WTC11 (cell line): ENCODE data around the gene CRYGN. TPM values are rescaled to one million over a fixed set of nuclear protein-coding genes. Genes with fewer than 3 reads are reported as not detected.

Experiments used
- ATAC-seq: fragments of 200-7000 bp; cut with Tn5 transposase; 2 replicates; pipeline ENCODE4 v1.10.0; 2021; ENCODE audit warnings: mild to moderate bottlenecking, moderate library complexity
- CTCF ChIA-PET: fragments of 300-600 bp; sonication (Branson Sonifier 250); formaldehyde crosslinking; loops from one replicate; lab custom pipeline; 2021; ENCODE audit warnings: antibody characterized with exemption; lab: Charles Lee
- POLR2A ChIA-PET: fragments of 350-600 bp; sonication (Branson Sonifier 250); formaldehyde crosslinking; loops from one replicate; lab custom pipeline; 2021; ENCODE audit warnings: antibody characterized with exemption; lab: Charles Lee
- DNase-seq: peaks from one replicate; pipeline ENCODE4 v3.0.0; 2021; ENCODE audit warnings: low spot score
- H3K27ac Mint-ChIP-seq: 2 replicates; pipeline ENCODE4 v1.8.0; 2021; ENCODE audit warnings: mixed read lengths
- H3K27me3 Mint-ChIP-seq: 2 replicates; pipeline ENCODE4 v1.8.0; 2021; ENCODE audit warnings: low read depth, mild to moderate bottlenecking, moderate library complexity, mixed read lengths
- H3K36me3 Mint-ChIP-seq: 2 replicates; pipeline ENCODE4 v1.8.0; 2021; ENCODE audit warnings: mixed read lengths
- H3K4me1 Mint-ChIP-seq: 2 replicates; pipeline ENCODE4 v1.8.0; 2022; ENCODE audit warnings: mixed read lengths
- H3K4me3 Mint-ChIP-seq: 2 replicates; pipeline ENCODE4 v1.8.0; 2021; ENCODE audit warnings: mild to moderate bottlenecking, moderate library complexity, mixed read lengths
- H3K9me3 Mint-ChIP-seq: 2 replicates; pipeline ENCODE4 v1.8.0; 2021; ENCODE audit warnings: mixed read lengths
- CREB1 ChIP-seq: sonication (generic); formaldehyde crosslinking; IDR thresholded peaks from 2 replicates; pipeline ENCODE4 v1.8.0; 2023; ENCODE audit warnings: mild to moderate bottlenecking, missing genetic modification reagents
- CREM ChIP-seq: sonication (generic); formaldehyde crosslinking; IDR thresholded peaks from 2 replicates; pipeline ENCODE4 v1.8.1; 2022; ENCODE audit warnings: mild to moderate bottlenecking, missing genetic modification reagents, moderate library complexity
- FOXJ3 ChIP-seq: sonication (generic); formaldehyde crosslinking; IDR thresholded peaks from 2 replicates; pipeline ENCODE4 v1.9.0; 2021; ENCODE audit warnings: missing genetic modification reagents, mild to moderate bottlenecking, borderline replicate concordance
- FOXP1 ChIP-seq: sonication (generic); formaldehyde crosslinking; IDR thresholded peaks from 2 replicates; pipeline ENCODE4 v1.8.0; 2022; ENCODE audit warnings: missing genetic modification reagents, mild to moderate bottlenecking, moderate library complexity, borderline replicate concordance
- GTF2I ChIP-seq: fragments of 250-450 bp; sonication (Bioruptor Pico); conservative IDR thresholded peaks from 2 replicates; pipeline ENCODE4 v1.4.0; 2021; ENCODE audit warnings: mild to moderate bottlenecking
- IRF1 ChIP-seq: sonication (generic); formaldehyde crosslinking; IDR thresholded peaks from 2 replicates; pipeline ENCODE4 v1.8.0; 2023; ENCODE audit warnings: missing genetic modification reagents
- JAZF1 ChIP-seq: fragments of 250-450 bp; sonication (Bioruptor Pico); IDR thresholded peaks from 2 replicates; pipeline ENCODE4 v1.9.0; 2021; ENCODE audit warnings: moderate library complexity, mild to moderate bottlenecking, inconsistent platforms
- JUN ChIP-seq: sonication (generic); formaldehyde crosslinking; IDR thresholded peaks from 2 replicates; pipeline ENCODE4 v1.8.0; 2023; ENCODE audit warnings: mild to moderate bottlenecking, missing genetic modification reagents
- PRDM15 ChIP-seq: sonication (generic); formaldehyde crosslinking; IDR thresholded peaks from 2 replicates; pipeline ENCODE4 v1.8.0; 2022; ENCODE audit warnings: missing genetic modification reagents
- SMAD4 ChIP-seq: sonication (generic); formaldehyde crosslinking; IDR thresholded peaks from 2 replicates; pipeline ENCODE4 v1.8.0; 2022; ENCODE audit warnings: mild to moderate bottlenecking, missing genetic modification reagents
- SOX15 ChIP-seq: fragments of 250-450 bp; sonication (Bioruptor Pico); IDR thresholded peaks from 2 replicates; pipeline ENCODE4 v1.9.0; 2021; ENCODE audit warnings: mild to moderate bottlenecking
- ZNF263 ChIP-seq: sonication (generic); formaldehyde crosslinking; IDR thresholded peaks from 2 replicates; pipeline ENCODE4 v1.8.1; 2022; ENCODE audit warnings: low read depth, mild to moderate bottlenecking, moderate library complexity, missing genetic modification reagents
- ZNF416 ChIP-seq: fragments of 250-450 bp; sonication (Bioruptor Pico); IDR thresholded peaks from 2 replicates; pipeline ENCODE4 v1.9.0; 2021; ENCODE audit warnings: mild to moderate bottlenecking, inconsistent platforms
- ZNF671 ChIP-seq: fragments of 250-450 bp; sonication (Bioruptor Pico); IDR thresholded peaks from 2 replicates; pipeline ENCODE4 v1.8.0; 2021; ENCODE audit warnings: mild to moderate bottlenecking
- total RNA-seq: library from RNA; stranded (reverse); gene quantifications from 3 replicates; pipeline ENCODE4 v1.2.3, GENCODE V29; 2021
- TF ChIP-seq, protein P1 (sequence below): fragments of 250-450 bp; sonication (Bioruptor Pico); IDR thresholded peaks from 2 replicates; pipeline ENCODE4 v1.9.0; 2021; ENCODE audit warnings: mild to moderate bottlenecking, borderline replicate concordance
- TF ChIP-seq, protein P2 (sequence below): sonication (generic); formaldehyde crosslinking; IDR thresholded peaks from 2 replicates; pipeline ENCODE4 v1.8.1; 2023; ENCODE audit warnings: mild to moderate bottlenecking, missing genetic modification reagents
- TF ChIP-seq, protein P3 (sequence below): fragments of 200-600 bp; IDR thresholded peaks from 2 replicates; pipeline ENCODE4 v1.8.0; 2022; ENCODE audit warnings: antibody characterized with exemption
- TF ChIP-seq, protein P4 (sequence below): fragments of 250-450 bp; sonication (Bioruptor Pico); conservative IDR thresholded peaks from 2 replicates; pipeline ENCODE4 v1.9.0; 2021; ENCODE audit warnings: mild to moderate bottlenecking
- TF ChIP-seq, protein P5 (sequence below): sonication (generic); formaldehyde crosslinking; IDR thresholded peaks from 2 replicates; pipeline ENCODE4 v1.8.1; 2023; ENCODE audit warnings: mild to moderate bottlenecking, missing genetic modification reagents

CRYGN gene
- total RNA-seq, 1 experiment from 2014 or later: 1.5 TPM

DNA sequence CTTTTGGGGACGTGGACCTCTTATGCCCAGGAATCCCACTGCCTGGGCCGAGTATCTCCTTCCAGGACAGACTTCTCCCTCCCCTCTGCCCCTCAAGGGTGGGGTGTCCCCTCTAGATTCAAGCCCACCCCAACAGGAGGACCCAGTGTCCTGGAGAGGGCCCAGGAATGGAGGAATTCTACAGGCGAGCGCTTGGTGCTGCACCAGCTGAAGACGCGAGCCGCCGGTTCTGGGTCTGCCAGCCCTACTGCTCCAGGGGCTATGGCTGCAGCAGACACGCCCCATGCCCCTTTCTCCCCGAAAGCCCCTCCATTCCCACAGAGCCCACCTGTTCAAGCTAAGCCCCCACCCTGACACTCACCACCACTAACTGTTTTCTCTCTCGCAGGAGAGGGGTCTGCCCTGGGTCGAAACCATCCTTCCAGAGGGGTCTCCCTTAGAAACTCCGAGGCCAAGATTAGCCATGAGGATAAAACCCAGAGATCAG, 8.6 kb downstream of the CRYGN start (continued):
- TF ChIP-seq JAZF1: no peak
- TF ChIP-seq JUN: no peak
- TF ChIP-seq, protein P1, sequence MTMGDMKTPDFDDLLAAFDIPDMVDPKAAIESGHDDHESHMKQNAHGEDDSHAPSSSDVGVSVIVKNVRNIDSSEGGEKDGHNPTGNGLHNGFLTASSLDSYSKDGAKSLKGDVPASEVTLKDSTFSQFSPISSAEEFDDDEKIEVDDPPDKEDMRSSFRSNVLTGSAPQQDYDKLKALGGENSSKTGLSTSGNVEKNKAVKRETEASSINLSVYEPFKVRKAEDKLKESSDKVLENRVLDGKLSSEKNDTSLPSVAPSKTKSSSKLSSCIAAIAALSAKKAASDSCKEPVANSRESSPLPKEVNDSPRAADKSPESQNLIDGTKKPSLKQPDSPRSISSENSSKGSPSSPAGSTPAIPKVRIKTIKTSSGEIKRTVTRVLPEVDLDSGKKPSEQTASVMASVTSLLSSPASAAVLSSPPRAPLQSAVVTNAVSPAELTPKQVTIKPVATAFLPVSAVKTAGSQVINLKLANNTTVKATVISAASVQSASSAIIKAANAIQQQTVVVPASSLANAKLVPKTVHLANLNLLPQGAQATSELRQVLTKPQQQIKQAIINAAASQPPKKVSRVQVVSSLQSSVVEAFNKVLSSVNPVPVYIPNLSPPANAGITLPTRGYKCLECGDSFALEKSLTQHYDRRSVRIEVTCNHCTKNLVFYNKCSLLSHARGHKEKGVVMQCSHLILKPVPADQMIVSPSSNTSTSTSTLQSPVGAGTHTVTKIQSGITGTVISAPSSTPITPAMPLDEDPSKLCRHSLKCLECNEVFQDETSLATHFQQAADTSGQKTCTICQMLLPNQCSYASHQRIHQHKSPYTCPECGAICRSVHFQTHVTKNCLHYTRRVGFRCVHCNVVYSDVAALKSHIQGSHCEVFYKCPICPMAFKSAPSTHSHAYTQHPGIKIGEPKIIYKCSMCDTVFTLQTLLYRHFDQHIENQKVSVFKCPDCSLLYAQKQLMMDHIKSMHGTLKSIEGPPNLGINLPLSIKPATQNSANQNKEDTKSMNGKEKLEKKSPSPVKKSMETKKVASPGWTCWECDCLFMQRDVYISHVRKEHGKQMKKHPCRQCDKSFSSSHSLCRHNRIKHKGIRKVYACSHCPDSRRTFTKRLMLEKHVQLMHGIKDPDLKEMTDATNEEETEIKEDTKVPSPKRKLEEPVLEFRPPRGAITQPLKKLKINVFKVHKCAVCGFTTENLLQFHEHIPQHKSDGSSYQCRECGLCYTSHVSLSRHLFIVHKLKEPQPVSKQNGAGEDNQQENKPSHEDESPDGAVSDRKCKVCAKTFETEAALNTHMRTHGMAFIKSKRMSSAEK (CRISPR knock-in tag): no peak
- no peak for TF ChIP-seq CREM (CRISPR knock-in tag)
- TF ChIP-seq, protein P2, sequence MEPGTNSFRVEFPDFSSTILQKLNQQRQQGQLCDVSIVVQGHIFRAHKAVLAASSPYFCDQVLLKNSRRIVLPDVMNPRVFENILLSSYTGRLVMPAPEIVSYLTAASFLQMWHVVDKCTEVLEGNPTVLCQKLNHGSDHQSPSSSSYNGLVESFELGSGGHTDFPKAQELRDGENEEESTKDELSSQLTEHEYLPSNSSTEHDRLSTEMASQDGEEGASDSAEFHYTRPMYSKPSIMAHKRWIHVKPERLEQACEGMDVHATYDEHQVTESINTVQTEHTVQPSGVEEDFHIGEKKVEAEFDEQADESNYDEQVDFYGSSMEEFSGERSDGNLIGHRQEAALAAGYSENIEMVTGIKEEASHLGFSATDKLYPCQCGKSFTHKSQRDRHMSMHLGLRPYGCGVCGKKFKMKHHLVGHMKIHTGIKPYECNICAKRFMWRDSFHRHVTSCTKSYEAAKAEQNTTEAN (CRISPR knock-in tag): no peak
- no peak for TF ChIP-seq GTF2I (CRISPR knock-in tag)
- TF ChIP-seq, protein P3, sequence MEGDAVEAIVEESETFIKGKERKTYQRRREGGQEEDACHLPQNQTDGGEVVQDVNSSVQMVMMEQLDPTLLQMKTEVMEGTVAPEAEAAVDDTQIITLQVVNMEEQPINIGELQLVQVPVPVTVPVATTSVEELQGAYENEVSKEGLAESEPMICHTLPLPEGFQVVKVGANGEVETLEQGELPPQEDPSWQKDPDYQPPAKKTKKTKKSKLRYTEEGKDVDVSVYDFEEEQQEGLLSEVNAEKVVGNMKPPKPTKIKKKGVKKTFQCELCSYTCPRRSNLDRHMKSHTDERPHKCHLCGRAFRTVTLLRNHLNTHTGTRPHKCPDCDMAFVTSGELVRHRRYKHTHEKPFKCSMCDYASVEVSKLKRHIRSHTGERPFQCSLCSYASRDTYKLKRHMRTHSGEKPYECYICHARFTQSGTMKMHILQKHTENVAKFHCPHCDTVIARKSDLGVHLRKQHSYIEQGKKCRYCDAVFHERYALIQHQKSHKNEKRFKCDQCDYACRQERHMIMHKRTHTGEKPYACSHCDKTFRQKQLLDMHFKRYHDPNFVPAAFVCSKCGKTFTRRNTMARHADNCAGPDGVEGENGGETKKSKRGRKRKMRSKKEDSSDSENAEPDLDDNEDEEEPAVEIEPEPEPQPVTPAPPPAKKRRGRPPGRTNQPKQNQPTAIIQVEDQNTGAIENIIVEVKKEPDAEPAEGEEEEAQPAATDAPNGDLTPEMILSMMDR: no peak
- TF ChIP-seq FOXP1 (CRISPR knock-in tag): no peak
- no peak for TF ChIP-seq ZNF416 (CRISPR knock-in tag)

- no peak overlapping the region for H3K27ac Mint-ChIP-seq
- no peak for DNase-seq
- no peaks in the 10 kb centered on the region for H3K36me3 Mint-ChIP-seq
- H3K9me3 Mint-ChIP-seq: no peaks in the 10 kb centered on the region
- H3K27me3 Mint-ChIP-seq: no peaks in the 10 kb centered on the region
- ChIA-PET POLR2A (no interaction called here), CTCF (interaction anchor here (1.2 kb wide), 1 partner anchor 10 kb away, joined by 5 read pairs; the partner anchor contains the start of gene CRYGN)
- TF ChIP-seq SOX15: no peak
- TF ChIP-seq IRF1: no peak
- TF ChIP-seq CREB1: no peak
- no peak for TF ChIP-seq FOXJ3 (CRISPR knock-in tag)
- TF ChIP-seq, protein P4, sequence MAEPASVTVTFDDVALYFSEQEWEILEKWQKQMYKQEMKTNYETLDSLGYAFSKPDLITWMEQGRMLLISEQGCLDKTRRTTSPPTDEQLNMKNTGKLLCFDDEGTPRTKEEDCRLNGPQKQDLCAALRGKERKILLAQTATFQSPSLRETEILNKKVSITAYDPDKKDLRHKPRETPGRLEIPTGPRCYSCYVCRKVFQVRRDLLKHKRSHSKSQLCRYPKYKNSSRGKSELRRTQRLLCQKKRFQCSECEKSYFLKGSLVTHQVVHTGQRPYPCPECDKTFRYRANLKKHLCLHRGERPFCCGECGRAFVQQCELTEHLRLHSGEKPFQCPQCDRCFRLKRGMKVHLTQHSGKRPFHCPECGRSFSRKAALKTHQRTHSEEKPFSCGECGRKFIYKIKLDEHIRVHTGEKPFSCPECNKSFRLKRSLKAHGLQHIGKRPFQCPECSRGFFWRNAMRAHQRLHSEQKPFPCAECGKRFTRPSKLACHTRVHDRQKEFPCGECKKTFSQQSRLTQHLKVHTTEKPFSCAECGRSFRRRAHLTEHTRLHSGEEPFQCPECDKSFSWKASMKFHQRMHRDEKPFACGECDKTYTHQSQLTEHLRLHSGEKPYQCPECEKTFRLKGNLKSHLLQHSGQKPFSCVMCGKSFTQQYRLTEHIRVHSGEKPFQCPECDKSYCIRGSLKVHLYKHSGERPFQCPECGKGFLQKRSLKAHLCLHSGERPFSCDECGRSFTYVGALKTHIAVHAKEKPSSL (CRISPR knock-in tag): no peak
- no peak for TF ChIP-seq ZNF263
- TF ChIP-seq PRDM15: no peak
- no peak for TF ChIP-seq ZNF671 (CRISPR knock-in tag)
- TF ChIP-seq, protein P5, sequence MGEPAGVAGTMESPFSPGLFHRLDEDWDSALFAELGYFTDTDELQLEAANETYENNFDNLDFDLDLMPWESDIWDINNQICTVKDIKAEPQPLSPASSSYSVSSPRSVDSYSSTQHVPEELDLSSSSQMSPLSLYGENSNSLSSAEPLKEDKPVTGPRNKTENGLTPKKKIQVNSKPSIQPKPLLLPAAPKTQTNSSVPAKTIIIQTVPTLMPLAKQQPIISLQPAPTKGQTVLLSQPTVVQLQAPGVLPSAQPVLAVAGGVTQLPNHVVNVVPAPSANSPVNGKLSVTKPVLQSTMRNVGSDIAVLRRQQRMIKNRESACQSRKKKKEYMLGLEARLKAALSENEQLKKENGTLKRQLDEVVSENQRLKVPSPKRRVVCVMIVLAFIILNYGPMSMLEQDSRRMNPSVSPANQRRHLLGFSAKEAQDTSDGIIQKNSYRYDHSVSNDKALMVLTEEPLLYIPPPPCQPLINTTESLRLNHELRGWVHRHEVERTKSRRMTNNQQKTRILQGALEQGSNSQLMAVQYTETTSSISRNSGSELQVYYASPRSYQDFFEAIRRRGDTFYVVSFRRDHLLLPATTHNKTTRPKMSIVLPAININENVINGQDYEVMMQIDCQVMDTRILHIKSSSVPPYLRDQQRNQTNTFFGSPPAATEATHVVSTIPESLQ: no peak
- TF ChIP-seq SMAD4 (CRISPR knock-in tag): no peak
- no peak for ATAC-seq
- H3K4me1 Mint-ChIP-seq: peaks cover 32% of the 10 kb centered on the region
- no peak overlapping the region for H3K4me3 Mint-ChIP-seq
Measured at GRCh38 chr7:151430391-151431205, 9.3 kb downstream of the CRYGN start.
